GM12878 (cell line): ENCODE measurements around the gene SHFL. TPM values are rescaled to one million over a fixed set of nuclear protein-coding genes. Genes with fewer than 3 reads are reported as not detected.

Experiments
- BACH1 ChIP-seq: fragments of 450-650 bp; IDR thresholded peaks from 2 replicates; pipeline ENCODE4 v1.6.1; 2017; ENCODE audit warnings: mild to moderate bottlenecking, borderline replicate concordance
- BCL3 ChIP-seq: IDR thresholded peaks from 2 replicates; pipeline ENCODE4 v1.6.1; 2011; ENCODE audit warnings: borderline replicate concordance, low read depth, mild to moderate bottlenecking, moderate library complexity, low read length; ENCODE audit not compliant: insufficient read depth, poor library complexity, severe bottlenecking
- BHLHE40 ChIP-seq, 2 experiments: fragments of 450-650 bp in 1 of 2; IDR thresholded peaks; 2 replicates each; pipeline ENCODE4 v1.6.1; 2011 to 2017; ENCODE audit warnings: low read depth in 2 of 2, borderline replicate concordance in 1 of 2, improper control_type of control experiment in 1 of 2, low read length in 1 of 2, mild to moderate bottlenecking in 1 of 2
- BMI1 ChIP-seq: fragments of 450-650 bp; IDR thresholded peaks from 2 replicates; pipeline ENCODE4 v1.6.1; 2016; ENCODE audit warnings: mild to moderate bottlenecking, moderate library complexity, borderline replicate concordance
- BRCA1 ChIP-seq: IDR thresholded peaks from 2 replicates; pipeline ENCODE4 v1.6.1; 2011; ENCODE audit warnings: low read depth, low read length, improper control_type of control experiment
- CEBPB ChIP-seq, 2 experiments: fragments of 150-350 bp in 1 of 2; IDR thresholded peaks; 2 replicates each; pipeline ENCODE4 v1.6.1; 2012 to 2014; ENCODE audit warnings: low read depth in 2 of 2, low read length in 2 of 2, borderline replicate concordance in 1 of 2, inconsistent platforms in 1 of 2
- CHD4 ChIP-seq: fragments of 200-600 bp; sonication (generic); IDR thresholded peaks from 2 replicates; pipeline ENCODE4 v1.6.1; 2016; ENCODE audit warnings: mild to moderate bottlenecking
- CREB1 ChIP-seq: IDR thresholded peaks from 2 replicates; pipeline ENCODE4 v1.6.1; 2012; ENCODE audit warnings: low read depth, mild to moderate bottlenecking, inconsistent platforms
- EED ChIP-seq: sonication (generic); IDR thresholded peaks from 2 replicates; pipeline ENCODE4 v1.6.1; 2016; ENCODE audit warnings: antibody characterized with exemption, low read depth
- FOS ChIP-seq: IDR thresholded peaks from 3 replicates; pipeline ENCODE4 v1.6.1; 2011; ENCODE audit warnings: borderline replicate concordance; ENCODE audit not compliant: insufficient read length; ENCODE audit errors: extremely low read depth
- FOXM1 ChIP-seq: IDR thresholded peaks from 2 replicates; pipeline ENCODE4 v1.6.1; 2012; ENCODE audit warnings: low read depth, mild to moderate bottlenecking, inconsistent platforms, low read length, moderate library complexity
- IRF3 ChIP-seq: fragments of 450-650 bp; IDR thresholded peaks from 2 replicates; pipeline ENCODE4 v1.6.1; 2014; ENCODE audit warnings: mild to moderate bottlenecking
- JUNB ChIP-seq: IDR thresholded peaks from 2 replicates; pipeline ENCODE4 v1.6.1; 2016; ENCODE audit warnings: antibody characterized with exemption, mild to moderate bottlenecking
- LARP7 ChIP-seq: fragments of 450-650 bp; IDR thresholded peaks from 2 replicates; pipeline ENCODE4 v1.6.1; 2017; ENCODE audit warnings: mild to moderate bottlenecking
- MAX ChIP-seq: IDR thresholded peaks from 2 replicates; pipeline ENCODE4 v1.6.1; 2012; ENCODE audit warnings: low read depth, low read length, improper control_type of control experiment
- MEF2B ChIP-seq: fragments of 450-650 bp; IDR thresholded peaks from 2 replicates; pipeline ENCODE4 v1.6.1; 2018; ENCODE audit warnings: mild to moderate bottlenecking, moderate library complexity; ENCODE audit not compliant: partially characterized antibody, poor library complexity, severe bottlenecking
- NFXL1 ChIP-seq: fragments of 450-650 bp; IDR thresholded peaks from 2 replicates; pipeline ENCODE4 v1.6.1; 2017; ENCODE audit warnings: antibody characterized with exemption, mild to moderate bottlenecking, borderline replicate concordance
- NFYA ChIP-seq: IDR thresholded peaks from 2 replicates; pipeline ENCODE4 v1.6.1; 2011; ENCODE audit warnings: low read depth, mild to moderate bottlenecking, low read length, improper control_type of control experiment, borderline replicate concordance
- POLR2AphosphoS2 ChIP-seq: IDR thresholded peaks from 2 replicates; pipeline ENCODE4 v1.6.1; 2011; ENCODE audit warnings: low read depth, mild to moderate bottlenecking, low read length, improper control_type of control experiment, moderate library complexity
- RB1 ChIP-seq: fragments of 450-650 bp; formaldehyde crosslinking; IDR thresholded peaks from 2 replicates; pipeline ENCODE4 v1.6.1; 2017; ENCODE audit warnings: mild to moderate bottlenecking, borderline replicate concordance
- RELA ChIP-seq: fragments of 450-650 bp; IDR thresholded peaks from 2 replicates; pipeline ENCODE4 v1.8.0; 2014; ENCODE audit warnings: borderline replicate concordance; ENCODE audit not compliant: partially characterized antibody
- SMAD5 ChIP-seq: IDR thresholded peaks from 2 replicates; pipeline ENCODE4 v1.6.1; 2016; ENCODE audit warnings: antibody characterized with exemption, low read depth
- SMARCA5 ChIP-seq: fragments of 450-650 bp; IDR thresholded peaks from 2 replicates; pipeline ENCODE4 v1.6.1; 2017; ENCODE audit warnings: mild to moderate bottlenecking
- SP1 ChIP-seq: IDR thresholded peaks from one replicate; pipeline ENCODE4 v1.6.1; 2011; ENCODE audit warnings: low read depth, low read length
- SREBF2 ChIP-seq: IDR thresholded peaks from 2 replicates; pipeline ENCODE4 v1.6.1; 2012; ENCODE audit warnings: mild to moderate bottlenecking, low read length
- USF1 ChIP-seq: IDR thresholded peaks from 2 replicates; pipeline ENCODE4 v1.6.1; 2011; ENCODE audit warnings: borderline replicate concordance, low read depth, mild to moderate bottlenecking, moderate library complexity, mixed read lengths, low read length; ENCODE audit not compliant: insufficient read depth; ENCODE audit errors: extremely low read length
- ZBED1 ChIP-seq: IDR thresholded peaks from 2 replicates; pipeline ENCODE4 v1.6.1; 2016; ENCODE audit warnings: borderline replicate concordance
- polyA plus RNA-seq, 11 experiments: library from polyadenylated mRNA; depleted of rRNA in 4 of 11; unstranded in 6 of 11; stranded (reverse) in 5 of 11; fragments of >200 nt; fragmentation: Nextera tagmentation in 4 of 11; fragmentation: Illumina TruSeq in 1 of 11; extraction: Ambion mirVana in 4 of 11; extraction: Trizol in 1 of 11; gene quantifications; 1 replicate in 1 of 11; 2 replicates in 10 of 11; pipeline versions ENCODE4 v1.2.1 to v1.2.3, GENCODE V29; 2011 to 2016; ENCODE audit warnings: inconsistent platforms in 2 of 11, missing spikeins in 2 of 11, low read depth in 1 of 11
- total RNA-seq, 4 experiments: library from RNA; depleted of rRNA in 3 of 4; stranded (reverse); fragments of >200 nt in 3 of 4; fragmentation: Illumina TruSeq in 1 of 4; extraction: Trizol in 1 of 4; gene quantifications; 2 replicates each; pipeline versions ENCODE4 v1.2.1 to v1.2.3, GENCODE V29; 2013 to 2021

SHFL gene
- total and polyA plus RNA-seq, 10 of the 15 experiments (the other 5 are each of a cell fraction or from before 2014, with no cell fraction given), result 8.0 to 83.8 (median 40.7) TPM

- no peak for TF ChIP-seq BCL3
- TF ChIP-seq SREBF2, result no peak
- peak; percentile 77 for TF ChIP-seq LARP7
- TF ChIP-seq MEF2B, result no peak
- TF ChIP-seq BMI1, result no peak
- TF ChIP-seq CREB1, result no peak
- TF ChIP-seq CHD4, result no peak
- no peak for TF ChIP-seq SMAD5
- TF ChIP-seq ZBED1, result no peak
- TF ChIP-seq USF1, result peak; percentile 65
- 0 out of 2 replicates have a peak, but pooled peaks have one; percentile 47 for TF ChIP-seq RB1
- no peak for TF ChIP-seq CEBPB (IDR thresholded peaks at IDR 0.05; ENCODE audit: borderline replicate concordance in 1 of 2, low read depth in 2 of 2, low read length in 2 of 2)
- TF ChIP-seq EED, result no peak
- peak; percentile 38 for TF ChIP-seq BACH1
- peak; percentile 66 for TF ChIP-seq SMARCA5
- no peak for TF ChIP-seq SP1
- TF ChIP-seq POLR2AphosphoS2, result peak; percentile 62
- no peak for TF ChIP-seq FOS
- no peak for TF ChIP-seq BRCA1
- no peak for TF ChIP-seq NFYA
- no peak for TF ChIP-seq FOXM1
- TF ChIP-seq NFXL1, result no peak
- no peak for TF ChIP-seq RELA
- peak; percentile 51 for TF ChIP-seq MAX
- no peak for TF ChIP-seq JUNB
- TF ChIP-seq IRF3, result no peak
- TF ChIP-seq BHLHE40 (IDR thresholded peaks at IDR 0.05; ENCODE audit: borderline replicate concordance in 1 of 2, low read depth in 2 of 2, low read length in 1 of 2), result peak; percentile 9 to 55; a peak in 2 of 4 replicates
These were observed at the start of gene SHFL (continued) for GRCh38 chr19:10085641-10086590.
